OCI-LY7 (cell line): ENCODE data around the gene WNT6. TPM values are rescaled to one million over a fixed set of nuclear protein-coding genes. Genes with fewer than 3 reads are reported as not detected.

Experiments
- BruUV-seq: library from RNA; stranded (reverse); fragments of 400-500 nt; replicated peaks from 2 replicates; lab custom pipeline; 2021; lab: Mats Ljungman, UMichigan
- CTCF ChIA-PET: fragments of 300-600 bp; sonication (Branson Sonifier 250); formaldehyde crosslinking; loops from one replicate; lab custom pipeline; 2022; ENCODE audit warnings: antibody characterized with exemption; ENCODE audit not compliant: unreplicated experiment; lab: Charles Lee
- POLR2A ChIA-PET: fragments of 300-600 bp; sonication (Branson Sonifier 250); formaldehyde crosslinking; loops from one replicate; lab custom pipeline; 2022; ENCODE audit warnings: antibody characterized with exemption; lab: Charles Lee
- DNase-seq: peaks from one replicate; pipeline ENCODE4 v3.0.0-alpha.2; 2015; ENCODE audit warnings: low spot score
- H2AFZ ChIP-seq: fragments of 200-600 bp; sonication (generic), shearing (Covaris generic); 2 replicates; pipeline ENCODE4 v1.6.1; 2014; ENCODE audit warnings: mild to moderate bottlenecking, antibody characterized with exemption, low read length, moderate library complexity
- H3K27ac ChIP-seq: fragments of 200-600 bp; sonication (generic); 2 replicates; pipeline ENCODE4 v1.5.1; 2014; ENCODE audit warnings: mixed run types, low read depth, mild to moderate bottlenecking, moderate library complexity, low read length, inconsistent platforms; ENCODE audit not compliant: poor library complexity, severe bottlenecking
- H3K36me3 ChIP-seq: fragments of 200-600 bp; sonication (generic); 2 replicates; pipeline ENCODE4 v1.6.1; 2014; ENCODE audit warnings: mild to moderate bottlenecking, antibody characterized with exemption, low read length, moderate library complexity, mixed read lengths; ENCODE audit not compliant: insufficient read depth
- H3K4me1 ChIP-seq: fragments of 200-600 bp; sonication (generic); 2 replicates; pipeline ENCODE4 v1.5.1; 2014; ENCODE audit warnings: mild to moderate bottlenecking, low read length; ENCODE audit not compliant: insufficient read depth, poor library complexity, severe bottlenecking
- H3K4me2 ChIP-seq: fragments of 200-600 bp; sonication (generic); 2 replicates; pipeline ENCODE4 v1.6.1; 2014; ENCODE audit warnings: mild to moderate bottlenecking, low read length
- H3K4me3 ChIP-seq: fragments of 200-600 bp; sonication (generic); 2 replicates; pipeline ENCODE4 v1.5.1; 2014; ENCODE audit warnings: mild to moderate bottlenecking, low read depth, low read length; ENCODE audit not compliant: poor library complexity, severe bottlenecking
- H3K79me2 ChIP-seq: fragments of 200-600 bp; sonication (generic); 2 replicates; pipeline ENCODE4 v1.6.1; 2016; ENCODE audit warnings: low read depth, mild to moderate bottlenecking, low read length, moderate library complexity, mixed read lengths; ENCODE audit not compliant: insufficient read depth
- H3K9me2 ChIP-seq: fragments of 200-600 bp; sonication (generic); 2 replicates; pipeline ENCODE4 v1.6.1; 2016; ENCODE audit warnings: mild to moderate bottlenecking, low read length, mixed read lengths; ENCODE audit not compliant: insufficient read depth
- H3K9me3 ChIP-seq: fragments of 200-600 bp; sonication (generic); 2 replicates; pipeline ENCODE4 v1.6.1; 2014; ENCODE audit warnings: mild to moderate bottlenecking, mixed run types, low read length, mixed read lengths
- H4K20me1 ChIP-seq: fragments of 200-600 bp; sonication (generic); 2 replicates; pipeline ENCODE4 v1.6.1; 2014; ENCODE audit warnings: mild to moderate bottlenecking, antibody characterized with exemption, low read length, moderate library complexity, mixed read lengths; ENCODE audit not compliant: insufficient read depth
- EZH2phosphoT487 ChIP-seq: fragments of 200-600 bp; sonication (generic); IDR thresholded peaks from 2 replicates; pipeline ENCODE4 v1.6.1; 2018; ENCODE audit warnings: low read depth, borderline replicate concordance, mild to moderate bottlenecking, mixed run types, antibody characterized with exemption, low read length, moderate library complexity, mixed read lengths
- intact Hi-C: fragments of 100-400 bp; cut with micrococcal nuclease; formaldehyde crosslinking; loops from one replicate; pipeline ENCODE4 v1.10.0; 2022; ENCODE audit not compliant: unreplicated experiment
- total RNA-seq, 2 experiments: library from RNA; depleted of rRNA in 1 of 2; stranded (reverse); fragments of >200 nt in 1 of 2; shearing (Covaris generic) in 1 of 2; gene quantifications; 2 replicates each; pipeline ENCODE4 v1.2.3, GENCODE V29; 2014 to 2022
- TF ChIP-seq, protein P1 (sequence below): fragments of 200-600 bp; sonication (generic); conservative IDR thresholded peaks from 2 replicates; pipeline ENCODE4 v1.5.1; 2014; ENCODE audit warnings: mild to moderate bottlenecking, antibody characterized with exemption, low read length, moderate library complexity, mixed read lengths

The WNT6 gene
- total RNA-seq, 2 experiments from 2014 or later = 0.74 TPM; not detected in 1

DNA sequence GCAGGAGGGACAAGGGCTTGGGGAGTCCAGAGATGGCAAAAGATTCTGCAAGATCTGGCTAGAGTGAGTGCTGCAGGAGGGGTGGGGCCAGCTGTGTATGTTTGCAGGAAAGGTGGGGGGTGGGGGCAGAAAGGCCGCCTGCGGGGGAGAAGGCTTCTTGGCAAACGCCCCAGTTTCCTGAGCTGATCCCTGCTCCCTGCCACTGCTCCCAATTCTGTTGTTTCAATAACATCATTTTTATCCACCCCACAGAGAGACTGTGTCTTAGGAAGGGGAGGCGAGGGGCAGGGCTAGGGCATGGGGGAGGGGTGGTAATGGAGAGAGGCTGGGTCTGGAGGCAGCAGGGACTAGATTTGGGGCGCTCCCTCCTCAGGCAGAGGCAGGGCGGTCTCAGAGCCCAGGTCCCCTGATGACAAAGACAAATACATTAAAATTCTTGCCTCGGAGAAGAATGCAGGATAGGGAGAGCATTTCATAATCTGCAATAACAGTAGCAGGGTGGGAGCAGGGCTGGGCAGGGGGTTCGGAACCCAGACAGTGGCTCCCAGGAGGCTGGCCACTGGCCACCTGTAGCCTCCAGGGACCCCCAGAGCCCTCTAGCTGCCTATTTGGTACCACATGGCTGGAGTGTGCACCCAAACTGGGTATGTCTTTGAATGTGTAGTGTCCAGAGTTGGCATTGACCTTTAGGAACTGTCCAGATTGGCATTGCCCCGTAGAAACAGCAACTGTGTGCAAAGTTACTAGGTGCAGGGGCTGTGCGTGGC lies 2.1 kb upstream of the WNT6 start:
- CTCF ChIA-PET = interaction anchor here (0.6 kb wide), 1 partner anchor 375 kb away, joined by 6 read pairs; no protein-coding TSS in a partner anchor
- no peaks in the 10 kb centered on the region for H3K9me2 ChIP-seq
- no peak for DNase-seq
- no peaks in the 10 kb centered on the region for H3K79me2 ChIP-seq
- no peak overlapping the region for H3K4me3 ChIP-seq
- H3K4me2 ChIP-seq = no peak overlapping the region
- no peaks in the 10 kb centered on the region for H3K9me3 ChIP-seq
- TF ChIP-seq EZH2phosphoT487 = no peak
- TF ChIP-seq, protein P1, sequence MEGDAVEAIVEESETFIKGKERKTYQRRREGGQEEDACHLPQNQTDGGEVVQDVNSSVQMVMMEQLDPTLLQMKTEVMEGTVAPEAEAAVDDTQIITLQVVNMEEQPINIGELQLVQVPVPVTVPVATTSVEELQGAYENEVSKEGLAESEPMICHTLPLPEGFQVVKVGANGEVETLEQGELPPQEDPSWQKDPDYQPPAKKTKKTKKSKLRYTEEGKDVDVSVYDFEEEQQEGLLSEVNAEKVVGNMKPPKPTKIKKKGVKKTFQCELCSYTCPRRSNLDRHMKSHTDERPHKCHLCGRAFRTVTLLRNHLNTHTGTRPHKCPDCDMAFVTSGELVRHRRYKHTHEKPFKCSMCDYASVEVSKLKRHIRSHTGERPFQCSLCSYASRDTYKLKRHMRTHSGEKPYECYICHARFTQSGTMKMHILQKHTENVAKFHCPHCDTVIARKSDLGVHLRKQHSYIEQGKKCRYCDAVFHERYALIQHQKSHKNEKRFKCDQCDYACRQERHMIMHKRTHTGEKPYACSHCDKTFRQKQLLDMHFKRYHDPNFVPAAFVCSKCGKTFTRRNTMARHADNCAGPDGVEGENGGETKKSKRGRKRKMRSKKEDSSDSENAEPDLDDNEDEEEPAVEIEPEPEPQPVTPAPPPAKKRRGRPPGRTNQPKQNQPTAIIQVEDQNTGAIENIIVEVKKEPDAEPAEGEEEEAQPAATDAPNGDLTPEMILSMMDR = no peak
- H4K20me1 ChIP-seq = no peaks in the 10 kb centered on the region
- no TSS peak for BruUV-seq
- intact Hi-C loops = no loop called here
- no peak overlapping the region for H2AFZ ChIP-seq
- POLR2A ChIA-PET = no interaction called here
- no peak overlapping the region for H3K27ac ChIP-seq
- no peaks in the 10 kb centered on the region for H3K4me1 ChIP-seq
- H3K36me3 ChIP-seq = no peaks in the 10 kb centered on the region

DNA sequence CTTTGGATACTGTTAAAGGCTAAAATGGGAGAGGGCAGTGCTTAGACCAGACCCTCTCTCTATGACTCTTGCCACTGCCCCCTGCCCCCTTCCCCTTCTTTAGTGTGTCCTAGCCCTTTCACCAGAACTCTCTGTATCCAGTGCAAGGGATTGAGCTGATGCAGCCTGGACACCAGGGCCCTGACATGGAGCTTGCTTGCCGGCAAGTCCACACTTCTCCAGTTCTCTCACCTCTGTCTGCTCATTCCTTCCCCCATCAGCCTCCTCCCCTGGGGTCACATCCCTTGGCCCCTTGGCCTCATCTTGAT lies 1.5 kb upstream of the WNT6 start:
- Histone ChIP-seq H3K79me2 (no peaks in the 10 kb centered on the region), H3K4me2 (no peak overlapping the region), H3K27ac (no peak overlapping the region), H4K20me1 (no peaks in the 10 kb centered on the region), H3K9me2 (no peaks in the 10 kb centered on the region), H3K4me3 (no peak overlapping the region), H2AFZ (no peak overlapping the region), H3K4me1 (no peaks in the 10 kb centered on the region), H3K9me3 (no peaks in the 10 kb centered on the region), H3K36me3 (no peaks in the 10 kb centered on the region)
- TF ChIP-seq, protein P1 = no peak
- no peak for TF ChIP-seq EZH2phosphoT487
- BruUV-seq = no TSS peak
- ChIA-PET CTCF (no interaction called here), POLR2A (no interaction called here)
- no peak for DNase-seq
- intact Hi-C loops = no loop called here
